HG02884 (cell line): ENCODE data around the gene KIF24.
"Not testable (repeated sequence)": the region's sequence is repeated elsewhere in the genome, so short reads cannot be mapped to it uniquely, and the experiment has no call there.

ENCODE experiments used
- ATAC-seq: cut with Tn5 transposase; IDR thresholded peaks from one replicate; pipeline ENCODE4 v1.9.1; 2021; ENCODE audit warnings: mild to moderate bottlenecking, moderate library complexity; ENCODE audit not compliant: unreplicated experiment

Gene KIF24

DNA sequence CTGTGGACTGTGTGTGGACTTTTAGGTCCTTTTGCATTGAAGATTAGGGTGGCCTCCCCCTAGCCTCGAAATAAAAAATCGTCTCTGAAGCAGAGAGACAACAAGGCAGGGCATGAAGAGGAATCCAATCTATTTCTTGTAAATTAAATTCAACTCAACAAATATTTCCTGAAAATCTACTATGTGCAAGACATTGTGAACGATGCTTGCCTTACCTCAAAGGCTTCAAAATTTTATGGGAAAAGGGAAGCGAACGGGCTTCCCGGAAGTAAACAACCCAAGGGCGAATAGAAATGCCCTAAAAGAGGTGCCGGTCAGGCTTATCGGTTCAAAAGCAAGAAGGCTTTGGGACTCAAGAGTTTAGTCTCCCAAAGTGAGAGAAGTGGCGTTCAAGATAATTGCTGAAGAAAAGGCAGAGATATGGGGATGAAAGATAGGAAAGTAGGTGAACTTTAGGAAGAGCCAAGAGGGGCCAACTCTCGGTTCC lies 525 bp downstream of the KIF24 start:
- ATAC-seq: no peak

DNA sequence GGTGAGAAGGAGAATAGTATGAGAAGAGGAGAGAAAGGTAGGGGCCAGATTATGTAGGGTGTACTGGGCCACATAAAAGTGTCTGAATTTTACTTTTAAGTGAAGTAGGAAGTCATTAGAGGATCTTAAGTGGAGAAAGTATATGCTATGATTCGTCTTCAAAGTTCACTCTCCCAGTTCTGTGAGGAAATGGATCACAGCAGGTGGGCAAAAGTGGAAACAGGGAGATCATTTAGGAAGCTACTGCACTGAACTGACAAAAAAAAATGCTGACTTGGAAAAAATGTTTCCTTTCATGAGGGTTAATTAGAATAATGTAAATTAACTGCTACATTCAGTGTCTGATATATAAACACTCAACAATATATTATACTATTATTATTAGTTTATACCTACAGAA lies 2.4 kb downstream of the KIF24 start:
- ATAC-seq: no peak

DNA sequence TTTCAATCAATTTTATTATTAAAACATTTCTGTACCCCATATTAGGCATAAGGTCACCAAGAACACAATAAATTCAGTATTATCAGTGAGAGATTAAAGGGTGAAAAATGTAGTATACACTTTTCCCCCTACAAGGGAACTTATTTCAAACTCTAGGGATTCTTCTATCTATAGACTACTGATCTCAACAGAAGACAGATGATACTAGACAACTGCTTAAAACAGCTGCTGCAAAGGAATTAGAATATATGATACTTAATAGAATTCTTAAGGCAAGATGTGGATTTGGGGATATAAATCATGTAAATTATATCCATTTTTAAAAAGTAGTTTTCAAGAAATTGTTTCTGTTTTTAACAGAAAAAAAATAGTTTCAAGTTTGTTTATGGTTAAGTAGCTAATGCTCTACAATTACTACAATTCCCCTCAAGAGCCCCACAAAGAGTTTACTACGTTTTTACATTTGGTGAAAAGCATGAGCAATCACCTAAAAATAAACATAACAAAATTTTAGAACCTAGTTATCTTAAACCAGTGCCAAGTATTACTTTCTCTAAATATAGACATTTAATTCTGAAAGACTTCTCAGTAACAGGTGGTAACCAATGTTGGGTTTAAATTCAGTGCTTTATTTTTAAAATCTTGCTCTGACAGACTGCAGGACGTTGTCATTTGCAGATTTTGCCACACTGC lies 6.0 kb downstream of the KIF24 start:
- no peak for ATAC-seq

DNA sequence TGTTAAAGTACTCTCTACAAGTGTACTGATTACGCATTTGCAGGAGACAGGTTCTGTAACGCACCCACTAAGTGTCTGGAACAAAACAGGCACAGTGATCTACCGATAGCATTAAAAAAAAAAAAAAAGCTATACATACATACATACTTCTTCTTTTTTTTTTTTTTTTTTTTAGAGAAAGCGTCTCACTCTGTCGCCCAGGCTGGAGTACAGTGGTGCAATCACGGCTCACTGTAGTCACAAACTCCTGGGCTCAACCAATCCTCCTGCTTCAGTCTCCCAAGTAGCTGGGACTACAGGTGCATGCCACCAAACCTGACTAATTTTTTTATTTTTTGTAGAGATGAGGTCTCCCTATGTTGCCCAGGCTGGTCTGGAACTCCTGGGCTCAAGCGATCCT lies 7.6 kb downstream of the KIF24 start:
- no peak for ATAC-seq

DNA sequence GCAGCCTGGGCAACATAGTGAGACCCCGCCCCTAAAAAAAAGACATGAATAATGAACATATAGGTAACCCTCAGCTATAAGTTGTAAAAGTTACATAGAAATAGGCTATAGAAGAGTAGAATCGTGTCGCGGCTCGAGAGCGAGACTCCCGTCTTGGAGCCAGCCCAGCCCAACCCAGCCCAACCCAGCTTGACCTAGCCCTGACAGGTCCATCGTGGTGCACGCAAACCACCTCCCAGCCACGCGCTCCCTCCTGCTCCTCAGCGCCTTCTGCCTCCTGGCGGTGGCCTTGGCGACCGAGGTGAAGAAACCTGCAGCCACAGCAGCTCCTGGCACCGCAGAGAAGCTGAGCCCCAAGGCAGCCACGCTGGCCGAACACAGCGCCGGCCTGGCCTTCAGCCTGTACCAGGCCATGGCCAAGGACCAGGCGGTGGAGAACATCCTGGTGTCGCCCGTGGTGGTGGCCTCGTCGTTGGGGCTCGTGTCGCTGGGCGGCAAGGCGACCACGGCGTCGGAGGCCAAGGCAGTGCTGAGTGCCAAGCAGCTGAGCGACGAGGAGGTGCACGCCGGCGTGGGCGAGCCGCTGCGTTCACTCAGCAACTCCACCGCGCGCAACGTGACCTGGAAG lies 10.8 kb downstream of the KIF24 start:
- no peak for ATAC-seq

DNA sequence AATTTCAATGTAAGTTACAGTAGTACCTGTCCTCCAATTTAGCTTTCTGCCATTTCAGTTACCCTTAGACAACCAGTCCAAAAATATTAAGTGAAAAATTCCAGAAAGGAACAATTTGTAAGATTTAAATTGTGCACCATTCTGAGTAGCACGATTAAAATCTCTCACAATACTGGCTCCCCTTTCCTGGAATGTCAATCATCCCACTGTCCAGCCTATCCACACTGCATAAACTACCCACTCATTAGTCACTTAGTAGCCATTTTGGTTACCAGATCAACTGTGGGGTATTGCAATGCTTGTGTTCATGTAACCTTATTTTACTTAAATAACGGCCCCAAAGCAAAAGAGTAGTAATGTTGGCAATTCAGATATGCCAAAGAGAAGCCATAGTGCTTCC lies 11.6 kb downstream of the KIF24 start:
- no peak for ATAC-seq

DNA sequence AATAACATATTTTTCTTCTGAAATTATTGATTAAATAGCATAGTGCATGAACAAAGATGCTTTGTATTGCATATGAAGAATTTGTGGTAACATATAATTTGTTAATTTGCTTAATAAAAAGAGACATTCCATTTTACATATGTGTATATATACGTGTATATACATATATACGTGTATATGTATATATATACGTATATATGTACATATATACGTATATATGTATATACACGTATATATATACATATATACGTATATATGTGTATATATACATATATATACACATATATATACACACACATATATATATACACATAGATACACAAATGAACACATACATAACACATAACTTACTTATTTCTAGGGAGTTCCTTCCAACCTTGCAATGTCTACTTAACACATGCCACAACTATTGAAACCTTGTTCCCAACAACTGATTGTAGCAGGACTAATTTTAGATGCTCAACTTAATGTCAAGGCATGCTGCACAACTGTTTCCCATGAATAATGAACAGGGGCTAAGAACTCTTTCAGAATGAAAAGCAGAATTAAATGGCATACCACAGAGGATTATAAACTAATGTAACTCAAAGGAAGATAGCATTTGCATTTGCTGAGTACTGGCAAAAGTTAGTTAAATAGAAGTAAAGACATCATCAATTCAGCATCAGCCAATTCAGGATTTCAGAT lies 17.4 kb downstream of the KIF24 start:
- ATAC-seq: no peak

DNA sequence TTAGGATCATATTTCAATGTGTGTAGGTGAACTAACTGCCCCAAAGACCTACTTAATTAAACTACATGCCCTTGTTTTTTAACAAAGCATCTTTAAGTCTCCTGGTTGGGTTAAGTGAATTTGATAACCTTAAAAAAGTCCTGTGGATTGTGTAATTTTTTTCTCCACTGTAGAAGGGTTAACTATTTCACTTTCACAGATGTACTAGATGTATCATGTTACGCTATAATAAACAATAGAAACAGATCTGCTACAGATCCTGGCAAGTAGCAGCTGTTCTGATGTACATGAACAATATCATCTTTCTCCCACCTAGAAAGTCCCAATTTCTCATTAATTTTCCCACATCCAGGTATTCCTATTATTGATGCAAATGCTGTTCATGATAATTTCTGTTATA lies 18.9 kb downstream of the KIF24 start:
- ATAC-seq: no peak

DNA sequence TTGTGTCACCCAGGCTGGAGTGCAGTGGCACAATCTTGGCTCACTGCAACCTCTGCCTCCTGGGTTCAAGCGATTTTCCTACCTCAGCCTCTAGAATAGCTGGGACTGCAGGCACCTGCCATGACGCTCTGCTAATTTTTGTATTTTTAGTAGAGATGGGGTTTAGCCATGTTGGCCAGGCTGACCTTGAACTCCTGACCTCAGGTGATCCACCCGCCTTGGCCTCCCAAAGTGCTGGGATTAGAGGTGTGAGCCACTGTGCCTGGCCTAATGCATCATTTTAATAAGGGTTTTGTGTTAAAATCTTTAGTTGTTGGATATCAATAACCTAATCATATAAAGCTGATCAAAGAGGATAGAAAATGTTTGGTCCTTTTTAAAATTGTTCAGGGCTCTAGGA lies 20.8 kb downstream of the KIF24 start:
- not testable (repeated sequence) for ATAC-seq

DNA sequence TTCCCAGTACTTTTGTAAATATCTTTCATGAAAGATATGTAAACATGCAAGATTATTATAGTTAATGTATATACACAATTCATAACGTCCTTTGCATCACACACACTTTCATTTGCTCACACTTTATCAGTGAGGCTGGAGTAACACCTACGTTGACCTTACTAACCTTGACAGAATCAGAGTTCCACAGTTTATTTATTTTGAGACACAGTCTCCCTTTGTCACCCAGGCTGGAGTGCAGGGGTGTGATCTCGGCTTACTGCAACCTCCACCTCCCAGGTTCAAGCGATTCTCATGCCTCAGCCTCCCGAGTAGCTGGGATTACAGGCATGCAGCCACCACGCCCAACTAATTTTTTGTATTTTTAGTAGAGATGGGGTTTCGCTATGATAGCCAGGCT lies 28.0 kb downstream of the KIF24 start:
- not testable (repeated sequence) for ATAC-seq

DNA sequence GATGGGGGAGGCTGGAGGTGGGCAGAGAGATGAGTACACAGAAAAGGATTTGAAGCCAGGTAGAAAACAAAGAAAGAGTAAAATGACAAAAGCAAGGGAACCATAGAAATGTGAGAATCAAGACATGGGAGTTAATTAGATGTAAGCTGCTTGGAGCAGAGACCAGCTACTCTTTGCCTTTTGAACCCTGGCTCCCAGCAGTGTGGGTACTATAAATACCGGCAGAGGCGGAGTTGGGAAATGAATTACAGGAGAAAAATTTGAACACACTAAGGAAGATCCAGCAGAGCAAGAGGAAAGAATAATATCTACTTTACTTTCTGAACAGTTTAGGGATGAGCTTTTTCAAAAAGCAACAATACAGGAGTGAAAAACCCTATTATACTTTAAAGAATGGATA lies 36.5 kb downstream of the KIF24 start:
- no peak for ATAC-seq

DNA sequence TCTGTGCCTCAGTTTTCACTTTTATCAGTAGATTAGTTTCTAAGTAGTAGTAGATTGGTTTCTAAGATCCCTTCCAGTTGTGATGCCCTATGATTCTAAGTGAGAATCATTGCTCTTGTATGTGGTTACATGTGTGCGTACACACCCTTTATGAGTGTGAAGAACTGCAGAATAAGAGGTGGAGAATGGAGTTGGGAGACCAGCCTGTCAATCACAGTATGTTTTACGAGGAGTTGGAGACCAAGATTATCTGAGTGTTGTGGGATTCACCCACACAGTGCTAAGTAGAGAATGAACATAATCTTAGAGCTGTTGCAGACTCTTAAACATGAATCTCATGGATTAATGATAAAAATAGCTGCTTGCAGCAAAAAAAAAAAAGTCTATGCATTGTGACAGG lies 37.6 kb downstream of the KIF24 start:
- no peak for ATAC-seq

DNA sequence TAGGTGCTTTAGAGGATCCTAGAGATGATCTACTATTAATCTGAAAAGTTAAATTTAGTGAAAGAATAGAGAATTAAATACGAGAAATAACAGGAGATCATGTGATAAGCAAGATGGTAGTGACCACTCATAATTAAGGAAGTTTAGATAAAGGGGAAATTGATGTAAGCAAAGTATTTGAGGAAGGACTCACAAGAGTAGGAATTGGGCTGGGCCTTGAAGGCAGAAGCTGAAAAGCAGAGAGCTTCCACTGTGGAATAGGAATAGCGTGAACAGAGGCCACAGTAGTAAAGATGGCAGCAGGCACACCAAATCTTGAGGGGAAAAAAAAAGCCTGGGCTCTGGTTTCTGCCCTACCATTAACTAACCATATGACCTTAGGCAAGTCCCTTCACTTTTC lies 38.0 kb downstream of the KIF24 start:
- ATAC-seq: no peak

DNA sequence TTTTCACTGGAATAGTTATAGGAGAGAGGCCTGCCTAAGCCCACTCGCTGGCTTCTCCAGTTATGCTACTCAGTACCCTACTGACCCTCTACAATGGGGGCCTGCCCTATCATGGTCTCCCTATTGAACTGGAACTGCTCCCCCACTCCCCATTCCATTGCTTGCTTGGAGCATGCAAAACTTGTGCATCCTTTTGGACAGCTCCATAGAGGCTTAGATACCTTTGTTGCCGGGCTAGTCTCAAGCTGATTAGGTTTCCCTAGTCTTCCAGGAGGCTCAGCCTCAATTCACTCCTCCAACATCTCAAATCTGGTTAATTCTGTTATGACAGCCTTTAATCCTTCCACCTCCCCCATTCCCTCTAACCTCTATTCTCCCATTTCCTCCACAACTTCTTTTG lies 39.9 kb downstream of the KIF24 start:
- no peak for ATAC-seq

DNA sequence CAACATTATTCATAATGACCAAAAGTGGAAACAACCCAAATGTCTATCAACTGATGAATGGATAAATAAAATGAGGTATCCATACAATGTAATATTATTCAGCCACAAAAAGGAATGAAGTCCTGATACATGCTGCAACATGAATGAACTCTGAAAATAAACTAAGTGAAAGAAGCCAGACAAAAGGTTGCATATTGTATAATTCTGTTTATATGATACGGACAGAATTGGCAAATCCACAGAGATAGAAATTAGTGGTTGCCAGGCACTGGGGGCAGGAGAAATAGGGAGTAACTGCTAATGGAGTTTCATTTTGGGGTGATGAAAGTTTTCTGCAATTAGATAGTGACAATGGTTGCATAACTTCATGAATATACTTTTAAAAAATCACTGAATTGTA lies 47.0 kb downstream of the KIF24 start:
- no peak for ATAC-seq

DNA sequence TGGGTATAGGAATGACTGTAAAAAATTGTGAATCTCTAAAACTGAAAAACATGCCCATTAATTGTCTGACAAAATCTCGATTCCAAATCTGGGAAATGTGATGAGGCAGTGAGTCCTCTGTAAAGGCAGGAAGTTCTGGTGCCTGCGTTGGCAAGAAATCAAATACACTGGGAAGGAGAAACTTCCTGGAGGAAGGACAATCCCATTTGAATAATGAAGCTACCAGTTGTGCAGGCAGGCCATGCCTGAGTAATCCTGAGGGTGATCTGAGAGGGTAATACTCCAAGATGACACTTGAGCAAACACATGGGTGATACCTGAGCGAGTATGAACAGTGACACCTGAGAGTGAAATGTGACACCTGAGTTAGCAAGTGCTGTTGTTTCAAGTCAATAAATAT lies 49.7 kb downstream of the KIF24 start:
- no peak for ATAC-seq
